Measurements from ENCODE around the gene HMGN2.

Gene HMGN2

DNA sequence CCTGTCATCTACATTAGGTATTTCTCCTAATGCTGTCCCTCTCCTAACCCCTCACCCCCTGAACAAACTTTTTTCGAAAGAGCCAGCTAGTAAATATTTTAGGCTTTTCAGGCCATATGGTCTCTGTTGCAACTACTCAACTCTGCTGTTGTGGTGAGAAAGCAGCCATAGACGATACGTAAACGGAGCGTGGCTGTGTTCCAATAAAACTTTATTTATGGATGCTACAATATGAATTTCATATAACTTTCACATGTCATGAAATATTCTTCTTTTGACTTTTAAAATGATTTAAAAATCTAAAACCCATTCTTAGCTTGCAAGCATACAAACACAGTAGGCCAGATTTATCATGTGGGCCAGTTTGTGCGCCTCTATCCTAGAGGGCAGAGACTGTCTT is 46.1 kb downstream of the HMGN2 start:
- H3K4me3 ChIP-seq (ENCODE audit: low read length): no peak overlapping the region
- peaks cover 6% of the 10 kb centered on the region for H3K27me3 ChIP-seq (ENCODE audit: control insufficient read depth, insufficient read depth, low read length)
- no peak overlapping the region for H3K9ac ChIP-seq (ENCODE audit: low read length)
- no peaks in the 10 kb centered on the region for H3K36me3 ChIP-seq (ENCODE audit: control insufficient read depth, insufficient read depth, low read length)
- H3K9me3 ChIP-seq (ENCODE audit: control insufficient read depth, low read length): no peaks in the 10 kb centered on the region
- no peaks in the 10 kb centered on the region for H3K4me1 ChIP-seq (ENCODE audit: control insufficient read depth, insufficient read depth, low read length)

DNA sequence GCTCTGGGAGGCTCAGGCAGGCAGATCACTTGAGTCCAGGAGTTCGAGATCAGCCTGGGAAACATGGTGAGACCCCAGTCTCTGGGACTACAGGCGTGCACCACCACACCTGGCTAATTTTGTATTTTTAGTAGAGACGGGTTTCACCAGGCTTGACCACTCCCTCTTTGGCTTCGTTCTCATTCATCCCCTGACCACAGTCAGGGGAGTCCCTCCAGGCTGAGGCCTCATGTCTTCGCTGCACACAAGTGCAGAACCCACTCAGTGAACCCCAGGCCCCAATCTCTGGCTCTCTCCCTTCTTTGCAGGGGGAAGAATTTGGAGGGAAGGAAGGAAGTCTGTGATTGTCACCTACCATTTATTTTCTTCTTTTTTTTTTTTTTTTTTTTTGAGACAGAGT is 48.1 kb downstream of the HMGN2 start:
- Histone ChIP-seq H3K9me3 (ENCODE audit: control insufficient read depth, low read length) (no peaks in the 10 kb centered on the region), H3K4me1 (ENCODE audit: control insufficient read depth, insufficient read depth, low read length) (no peaks in the 10 kb centered on the region), H3K36me3 (ENCODE audit: control insufficient read depth, insufficient read depth, low read length) (no peaks in the 10 kb centered on the region), H3K27me3 (ENCODE audit: control insufficient read depth, insufficient read depth, low read length) (peaks cover 14% of the 10 kb centered on the region), H3K9ac (ENCODE audit: low read length) (no peak overlapping the region), H3K4me3 (ENCODE audit: low read length) (no peak overlapping the region)

GRCh38 chr1:26521669-26522030 is 49.4 kb downstream of the HMGN2 start:
- no peaks in the 10 kb centered on the region for H3K4me1 ChIP-seq (ENCODE audit: control insufficient read depth, insufficient read depth, low read length)
- peaks cover 14% of the 10 kb centered on the region for H3K27me3 ChIP-seq (ENCODE audit: control insufficient read depth, insufficient read depth, low read length)
- no peak overlapping the region for H3K4me3 ChIP-seq (ENCODE audit: low read length)
- H3K9ac ChIP-seq (ENCODE audit: low read length): no peak overlapping the region
- no peaks in the 10 kb centered on the region for H3K9me3 ChIP-seq (ENCODE audit: control insufficient read depth, low read length)
- H3K36me3 ChIP-seq (ENCODE audit: control insufficient read depth, insufficient read depth, low read length): no peaks in the 10 kb centered on the region

GRCh38 chr1:26522073-26522472 is 49.8 kb downstream of the HMGN2 start:
- H3K4me3 ChIP-seq (ENCODE audit: low read length): no peak overlapping the region
- H3K36me3 ChIP-seq (ENCODE audit: control insufficient read depth, insufficient read depth, low read length): no peaks in the 10 kb centered on the region
- H3K4me1 ChIP-seq (ENCODE audit: control insufficient read depth, insufficient read depth, low read length): no peaks in the 10 kb centered on the region
- H3K27me3 ChIP-seq (ENCODE audit: control insufficient read depth, insufficient read depth, low read length): peaks cover 14% of the 10 kb centered on the region
- no peak overlapping the region for H3K9ac ChIP-seq (ENCODE audit: low read length)
- H3K9me3 ChIP-seq (ENCODE audit: control insufficient read depth, low read length): no peaks in the 10 kb centered on the region

GRCh38 chr1:26524181-26524580 is 51.9 kb downstream of the HMGN2 start:
- Histone ChIP-seq H3K27me3 (ENCODE audit: control insufficient read depth, insufficient read depth, low read length) (peaks cover 14% of the 10 kb centered on the region), H3K4me3 (ENCODE audit: low read length) (no peak overlapping the region), H3K36me3 (ENCODE audit: control insufficient read depth, insufficient read depth, low read length) (no peaks in the 10 kb centered on the region), H3K4me1 (ENCODE audit: control insufficient read depth, insufficient read depth, low read length) (no peaks in the 10 kb centered on the region), H3K9me3 (ENCODE audit: control insufficient read depth, low read length) (no peaks in the 10 kb centered on the region), H3K9ac (ENCODE audit: low read length) (no peak overlapping the region)
